DND-41 (cell line): ENCODE data around the gene BRIP1.

Experiments
- ATAC-seq: fragments of 200-7000 bp; cut with Tn5 transposase; 3 replicates; pipeline ENCODE4 v1.9.1; 2021; ENCODE audit warnings: low read depth; ENCODE audit not compliant: insufficient read depth
- DNase-seq: peaks from one replicate; pipeline ENCODE4 v3.0.0-alpha.2; 2020
- H2AFZ ChIP-seq: 2 replicates; pipeline ENCODE4 v1.6.0; 2012; ENCODE audit warnings: low read depth, low read length
- H3K27ac ChIP-seq: 2 replicates; pipeline ENCODE4 v1.5.1; 2012; ENCODE audit warnings: low read length, inconsistent platforms
- H3K27me3 ChIP-seq: fragments of 200-600 bp; sonication (generic); 2 replicates; pipeline ENCODE4 v1.6.0; 2012; ENCODE audit warnings: low read length, mild to moderate bottlenecking, inconsistent platforms; ENCODE audit not compliant: insufficient read depth, poor library complexity
- H3K36me3 ChIP-seq: 2 replicates; pipeline ENCODE4 v1.5.1; 2012; ENCODE audit warnings: low read length, inconsistent platforms; ENCODE audit not compliant: insufficient read depth
- H3K4me1 ChIP-seq: 2 replicates; pipeline ENCODE4 v1.5.1; 2012; ENCODE audit warnings: mild to moderate bottlenecking, low read length; ENCODE audit not compliant: insufficient read depth
- H3K4me2 ChIP-seq: 2 replicates; pipeline ENCODE4 v1.6.0; 2012; ENCODE audit warnings: mild to moderate bottlenecking, moderate library complexity, low read length, inconsistent platforms; ENCODE audit not compliant: insufficient read depth
- H3K4me3 ChIP-seq, 2 experiments: fragments of 200-600 bp in 1 of 2; shearing (Covaris generic) in 1 of 2; 2 replicates each; pipeline ENCODE4 v1.5.1; 2012 to 2016; ENCODE audit warnings: inconsistent platforms in 2 of 2, low read length in 2 of 2, mild to moderate bottlenecking in 2 of 2, low read depth in 1 of 2, moderate library complexity in 1 of 2
- H3K79me2 ChIP-seq: 2 replicates; pipeline ENCODE4 v1.6.0; 2012; ENCODE audit warnings: low read length, inconsistent platforms; ENCODE audit not compliant: insufficient read depth
- H3K9ac ChIP-seq: 2 replicates; pipeline ENCODE4 v1.6.0; 2012; ENCODE audit warnings: low read depth, mild to moderate bottlenecking, inconsistent platforms, low read length, moderate library complexity
- H3K9me3 ChIP-seq: 2 replicates; pipeline ENCODE4 v1.5.1; 2012; ENCODE audit warnings: low read length, moderate library complexity, mild to moderate bottlenecking, inconsistent platforms; ENCODE audit not compliant: insufficient read depth, severe bottlenecking
- H4K20me1 ChIP-seq: 2 replicates; pipeline ENCODE4 v1.6.0; 2012; ENCODE audit warnings: low read length; ENCODE audit not compliant: insufficient read depth
- CTCF ChIP-seq: IDR thresholded peaks from 2 replicates; pipeline ENCODE4 v1.5.1; 2012; ENCODE audit warnings: borderline replicate concordance, low read length, moderate library complexity, mild to moderate bottlenecking; ENCODE audit not compliant: poor library complexity, severe bottlenecking; ENCODE audit errors: extremely low read depth
- EZH2 ChIP-seq: IDR thresholded peaks from 3 replicates; pipeline ENCODE4 v1.6.1; 2012; ENCODE audit warnings: borderline replicate concordance, low read depth, mild to moderate bottlenecking, moderate library complexity, low read length, inconsistent platforms; ENCODE audit not compliant: severe bottlenecking

Gene BRIP1

GRCh38 chr17:61793565-61793964 lies 69.8 kb downstream of the BRIP1 start:
- no peaks in the 10 kb centered on the region for H4K20me1 ChIP-seq
- peaks cover 62% of the 10 kb centered on the region for H3K36me3 ChIP-seq

GRCh38 chr17:61789872-61790271 lies 73.5 kb downstream of the BRIP1 start:
- H3K27ac ChIP-seq: no peak overlapping the region
- DNase-seq: no peak
- TF ChIP-seq EZH2: no peak
- TF ChIP-seq CTCF: no peak
- H3K4me3 ChIP-seq: no peak overlapping the region
- no peaks in the 10 kb centered on the region for H3K79me2 ChIP-seq
- H3K4me2 ChIP-seq: no peak overlapping the region
- no peaks in the 10 kb centered on the region for H4K20me1 ChIP-seq
- no peak overlapping the region for H2AFZ ChIP-seq
- no peaks in the 10 kb centered on the region for H3K27me3 ChIP-seq
- peaks cover 45% of the 10 kb centered on the region for H3K36me3 ChIP-seq
- no peak for ATAC-seq
- no peaks in the 10 kb centered on the region for H3K4me1 ChIP-seq
- H3K9me3 ChIP-seq: no peaks in the 10 kb centered on the region
- no peak overlapping the region for H3K9ac ChIP-seq

More at GRCh38 chr17:61793565-61793964, 69.8 kb downstream of the BRIP1 start:
- TF ChIP-seq CTCF: no peak
- TF ChIP-seq EZH2: no peak
- DNase-seq (no peak), ATAC-seq (no peak)
- no peaks in the 10 kb centered on the region for H3K9me3 ChIP-seq
- H3K4me3 ChIP-seq: no peak overlapping the region
- H3K9ac ChIP-seq: no peak overlapping the region
- H3K4me2 ChIP-seq: no peak overlapping the region
- H3K79me2 ChIP-seq: no peaks in the 10 kb centered on the region
- H2AFZ ChIP-seq: no peak overlapping the region
- no peaks in the 10 kb centered on the region for H3K27me3 ChIP-seq
- no peaks in the 10 kb centered on the region for H3K4me1 ChIP-seq
- H3K27ac ChIP-seq: no peak overlapping the region

- Histone ChIP-seq H3K36me3 (peaks cover 45% of the 10 kb centered on the region), H3K79me2 (no peaks in the 10 kb centered on the region), H3K27me3 (no peaks in the 10 kb centered on the region), H4K20me1 (no peaks in the 10 kb centered on the region), H3K4me2 (no peak overlapping the region), H2AFZ (no peak overlapping the region), H3K9me3 (no peaks in the 10 kb centered on the region), H3K4me1 (no peaks in the 10 kb centered on the region), H3K4me3 (no peak overlapping the region), H3K27ac (no peak overlapping the region), H3K9ac (no peak overlapping the region)
- no peak for TF ChIP-seq EZH2
- TF ChIP-seq CTCF: no peak
- ATAC-seq (no peak), DNase-seq (no peak)
Observed at GRCh38 chr17:61786088-61786487, 77.2 kb downstream of the BRIP1 start.

- no peaks in the 10 kb centered on the region for H3K9me3 ChIP-seq
- H3K4me2 ChIP-seq: no peak overlapping the region
- H3K27me3 ChIP-seq: no peaks in the 10 kb centered on the region
- no peak overlapping the region for H2AFZ ChIP-seq
- DNase-seq (no peak), ATAC-seq (no peak)
- H3K79me2 ChIP-seq: no peaks in the 10 kb centered on the region
- no peak overlapping the region for H3K27ac ChIP-seq
- no peaks in the 10 kb centered on the region for H3K4me1 ChIP-seq
- no peaks in the 10 kb centered on the region for H4K20me1 ChIP-seq
- peaks cover 47% of the 10 kb centered on the region for H3K36me3 ChIP-seq
- H3K9ac ChIP-seq: no peak overlapping the region
- H3K4me3 ChIP-seq: no peak overlapping the region
- TF ChIP-seq CTCF: no peak
- no peak for TF ChIP-seq EZH2
Observed at GRCh38 chr17:61784510-61784909, 78.8 kb downstream of the BRIP1 start.
